ENCODE results near the gene ABCA4.

The ABCA4 gene

DNA sequence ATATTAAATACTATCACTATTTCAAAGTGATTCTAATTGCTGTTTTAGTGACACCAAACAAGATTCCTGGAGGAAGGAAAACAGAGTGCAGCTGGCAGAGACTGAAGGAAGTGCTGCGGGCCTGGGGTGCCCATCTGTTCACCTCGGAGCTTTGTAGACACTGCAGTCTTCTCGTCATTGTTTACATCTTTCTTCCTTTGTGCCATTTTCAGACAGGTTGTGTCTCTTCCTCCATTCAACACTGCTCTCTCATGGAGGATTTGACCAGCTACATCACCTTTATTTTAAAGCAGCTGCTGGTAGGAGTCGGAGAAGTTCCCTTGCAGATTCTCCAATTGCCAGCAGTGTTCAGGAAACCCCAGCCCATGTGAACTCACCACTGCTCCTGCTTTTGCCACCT is 37.3 kb downstream of the ABCA4 start:
- DNase-seq (ENCODE audit: low read depth in 2 of 2), result no peak

DNA sequence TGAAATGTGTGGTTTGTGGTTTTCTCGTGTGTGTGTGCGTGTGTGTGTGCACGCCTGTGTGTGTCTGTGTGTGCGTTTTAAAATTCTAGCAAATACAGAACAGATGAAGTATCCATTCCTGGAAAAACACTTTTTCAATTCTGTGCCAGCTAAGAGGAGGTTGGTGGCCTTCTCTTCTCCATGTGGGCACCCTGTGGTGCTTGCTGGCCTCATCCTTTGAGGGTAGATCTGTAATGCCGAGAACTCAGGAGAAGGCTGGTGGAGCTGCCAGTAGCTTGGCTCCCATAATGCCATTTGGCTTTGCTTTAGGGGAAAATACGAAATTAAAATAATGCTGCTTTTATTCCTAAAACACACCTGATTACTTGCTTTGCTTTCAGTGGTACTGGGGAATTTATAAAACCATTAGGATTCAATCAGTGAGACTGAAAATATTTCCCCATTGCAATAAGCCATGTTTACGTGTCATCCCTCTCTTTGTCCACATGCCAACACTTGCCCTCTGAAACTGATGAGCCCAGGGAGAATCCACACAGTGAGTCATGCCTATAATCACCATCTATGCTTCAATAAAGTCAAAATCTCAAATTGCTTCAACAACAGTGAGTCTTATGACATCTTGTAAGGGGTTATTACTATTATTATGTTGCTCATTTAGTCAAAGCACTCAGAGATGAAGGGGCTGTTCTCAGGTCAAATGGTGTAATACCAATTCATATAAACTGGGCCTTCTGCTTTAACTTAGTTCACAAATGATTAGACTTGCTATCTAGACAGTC is 39.2 kb downstream of the ABCA4 start:
- DNase-seq (ENCODE audit: low read depth in 2 of 2), result no peak

DNA sequence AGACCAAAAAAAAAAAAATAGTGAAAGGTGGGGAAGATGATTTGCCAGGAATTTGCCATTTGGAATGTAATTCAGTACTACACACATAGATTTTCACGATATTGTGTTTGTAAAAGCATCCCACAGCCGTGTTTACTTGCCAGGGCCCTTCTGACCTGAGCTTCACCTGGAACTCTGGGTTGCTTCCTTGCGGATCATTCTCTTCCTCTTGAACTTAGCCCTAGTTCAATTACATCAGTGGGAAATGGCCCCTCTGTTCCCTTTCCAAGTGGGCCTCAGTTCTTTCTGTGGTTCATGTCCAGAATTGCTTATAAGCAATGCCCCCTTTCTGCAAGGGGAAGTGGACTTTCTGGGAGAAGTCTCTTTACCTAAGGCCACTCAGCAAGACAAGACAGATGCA is 41.0 kb downstream of the ABCA4 start:
- no peak for DNase-seq (ENCODE audit: low read depth in 2 of 2)

DNA sequence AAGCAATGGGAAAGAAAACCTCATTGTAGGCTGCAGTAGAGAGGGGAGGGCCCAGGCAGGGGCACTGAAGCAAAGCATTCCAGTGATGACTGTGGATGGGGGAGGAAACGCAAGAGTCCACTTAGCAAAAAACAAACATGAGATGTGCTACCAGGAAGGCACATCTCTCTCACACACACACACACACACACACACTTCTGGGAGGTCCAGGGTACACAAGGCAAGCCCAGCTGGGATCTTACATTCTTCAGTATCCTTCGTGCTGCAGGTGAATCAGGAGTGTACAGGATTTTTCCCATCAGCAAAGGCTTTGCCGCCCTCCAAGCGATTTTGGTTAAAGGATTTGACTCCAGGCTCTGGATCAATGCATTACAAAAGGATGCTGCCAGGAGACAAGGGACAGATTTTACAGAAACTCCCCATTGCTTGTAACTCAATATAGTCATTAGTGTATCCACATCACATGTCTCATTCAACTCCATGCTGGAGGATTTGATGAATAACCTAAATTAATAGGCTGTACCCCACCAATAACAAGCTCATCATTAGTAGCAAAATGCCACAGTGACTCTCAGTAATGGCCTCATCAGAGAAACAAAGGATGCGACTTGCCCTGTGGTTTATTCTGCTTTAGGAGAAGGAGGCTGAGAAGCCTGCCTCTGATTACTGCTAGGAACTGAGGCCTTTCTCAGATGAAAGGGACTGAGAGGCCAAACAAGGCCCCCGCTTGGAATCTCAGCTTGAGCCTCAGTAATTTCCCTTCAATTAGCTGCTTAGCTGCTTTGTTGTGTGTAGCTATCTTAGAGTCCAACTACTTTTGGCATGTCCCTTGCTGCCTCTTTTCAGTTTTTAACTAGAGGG is 41.6 kb downstream of the ABCA4 start:
- no peak for DNase-seq (ENCODE audit: low read depth in 2 of 2)

DNA sequence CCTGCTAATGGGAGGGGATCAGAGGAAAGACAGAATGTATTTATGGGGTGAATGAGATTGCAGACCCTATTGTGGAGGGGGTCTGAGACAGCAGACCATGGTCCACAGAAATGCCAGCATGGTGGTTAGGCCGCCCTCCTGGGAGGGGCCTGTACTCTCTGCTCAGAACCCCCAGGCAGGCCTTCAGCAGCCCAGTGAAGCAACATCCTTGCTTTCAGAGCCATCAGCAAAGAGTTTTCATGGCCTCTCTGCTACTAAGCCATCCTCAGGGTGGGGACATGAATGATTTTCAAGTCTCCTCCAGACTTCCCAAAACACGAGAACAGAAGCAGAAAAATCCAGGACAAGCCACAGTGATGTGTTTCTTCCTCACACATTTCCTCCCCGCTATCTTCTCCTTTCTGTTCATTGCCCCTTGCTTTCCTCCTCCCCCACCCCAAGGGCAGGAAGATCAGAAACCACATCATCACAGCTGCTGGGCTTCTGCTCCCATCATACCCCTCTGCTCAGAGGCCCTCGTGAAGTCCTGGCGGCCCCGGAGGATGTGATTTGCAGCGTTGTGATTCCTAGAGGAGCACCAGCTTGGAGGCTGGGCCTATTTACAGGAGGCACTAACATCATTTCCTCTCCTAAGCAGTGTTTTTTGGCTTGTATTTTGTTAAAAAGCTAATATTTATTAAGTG is 48.0 kb downstream of the ABCA4 start:
- no peak for DNase-seq (ENCODE audit: low read depth in 2 of 2)

DNA sequence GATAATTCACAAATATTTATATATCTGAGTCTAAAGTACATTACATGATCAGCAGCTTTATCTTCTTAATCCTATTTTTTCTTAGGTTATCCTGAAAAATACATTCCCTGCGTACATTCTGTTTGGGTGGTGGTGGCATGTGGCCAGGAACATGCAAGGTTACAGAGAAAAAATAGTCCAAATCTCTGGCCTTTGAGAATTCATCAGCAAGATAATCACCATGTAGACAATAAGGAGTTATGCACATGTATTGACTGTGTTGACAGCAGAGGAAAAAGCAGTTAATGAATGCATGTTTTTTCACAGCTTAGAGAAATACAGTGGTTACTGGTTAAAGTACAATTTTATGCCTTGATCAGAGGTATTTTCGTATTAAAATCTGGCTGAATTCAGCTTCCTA is 49.0 kb downstream of the ABCA4 start:
- DNase-seq (ENCODE audit: low read depth in 2 of 2), result no peak

DNA sequence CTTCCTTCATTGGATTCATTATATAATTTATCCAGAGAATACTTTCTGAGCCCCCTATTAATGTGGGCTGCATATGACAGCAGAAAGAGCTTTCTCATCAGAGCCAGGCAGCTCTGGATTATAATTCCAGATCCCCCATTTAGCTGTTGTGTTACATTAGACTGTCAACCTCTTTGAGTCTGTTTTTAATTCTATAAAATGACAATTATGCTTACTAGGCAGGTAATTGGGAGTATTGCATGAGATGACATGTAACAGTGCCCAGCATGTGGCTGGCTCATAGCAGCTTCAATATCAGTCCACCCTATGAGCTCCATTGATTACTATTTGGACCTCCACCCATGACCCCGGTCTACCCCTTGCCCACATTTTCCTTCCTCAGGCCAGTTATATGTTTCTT is 49.6 kb downstream of the ABCA4 start:
- DNase-seq (ENCODE audit: low read depth in 2 of 2), result no peak

DNA sequence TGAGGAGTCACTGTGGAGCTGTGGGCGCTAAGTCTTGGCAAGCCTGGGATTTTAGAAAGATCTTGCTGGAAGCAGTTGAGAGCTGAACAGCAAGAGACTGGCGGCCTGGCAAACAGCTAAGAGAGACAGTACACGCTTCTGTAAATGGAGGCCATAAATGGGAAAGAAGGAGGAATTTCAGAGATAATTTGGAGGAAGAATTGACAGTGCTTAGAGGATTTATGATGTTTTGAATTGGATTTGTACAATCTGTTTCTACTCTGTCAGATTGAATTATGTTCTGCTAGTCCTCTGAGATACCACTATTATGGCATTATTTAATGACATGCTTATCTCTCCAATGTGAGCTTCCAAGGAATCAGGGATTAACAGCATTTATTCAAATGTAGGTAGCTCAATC is 50.1 kb downstream of the ABCA4 start:
- DNase-seq (ENCODE audit: low read depth in 2 of 2), result no peak

DNA sequence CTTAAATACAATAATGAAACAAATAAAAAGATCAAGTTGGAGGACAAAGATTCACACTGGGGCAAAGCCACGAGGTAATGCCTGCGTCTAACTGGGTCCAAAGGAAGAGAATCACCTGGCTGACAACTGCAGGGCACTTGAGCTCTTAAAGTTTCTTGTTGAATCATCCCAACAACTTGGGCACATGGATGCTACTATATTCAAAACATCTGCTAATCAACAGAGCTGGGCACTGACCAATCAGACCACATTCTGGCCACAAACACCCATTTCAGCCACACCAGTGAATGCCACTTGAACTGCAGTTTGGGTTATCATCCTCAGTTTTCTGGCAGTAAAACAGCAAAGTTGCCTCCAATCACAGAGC is 51.0 kb downstream of the ABCA4 start:
- no peak for DNase-seq (ENCODE audit: low read depth in 2 of 2)

DNA sequence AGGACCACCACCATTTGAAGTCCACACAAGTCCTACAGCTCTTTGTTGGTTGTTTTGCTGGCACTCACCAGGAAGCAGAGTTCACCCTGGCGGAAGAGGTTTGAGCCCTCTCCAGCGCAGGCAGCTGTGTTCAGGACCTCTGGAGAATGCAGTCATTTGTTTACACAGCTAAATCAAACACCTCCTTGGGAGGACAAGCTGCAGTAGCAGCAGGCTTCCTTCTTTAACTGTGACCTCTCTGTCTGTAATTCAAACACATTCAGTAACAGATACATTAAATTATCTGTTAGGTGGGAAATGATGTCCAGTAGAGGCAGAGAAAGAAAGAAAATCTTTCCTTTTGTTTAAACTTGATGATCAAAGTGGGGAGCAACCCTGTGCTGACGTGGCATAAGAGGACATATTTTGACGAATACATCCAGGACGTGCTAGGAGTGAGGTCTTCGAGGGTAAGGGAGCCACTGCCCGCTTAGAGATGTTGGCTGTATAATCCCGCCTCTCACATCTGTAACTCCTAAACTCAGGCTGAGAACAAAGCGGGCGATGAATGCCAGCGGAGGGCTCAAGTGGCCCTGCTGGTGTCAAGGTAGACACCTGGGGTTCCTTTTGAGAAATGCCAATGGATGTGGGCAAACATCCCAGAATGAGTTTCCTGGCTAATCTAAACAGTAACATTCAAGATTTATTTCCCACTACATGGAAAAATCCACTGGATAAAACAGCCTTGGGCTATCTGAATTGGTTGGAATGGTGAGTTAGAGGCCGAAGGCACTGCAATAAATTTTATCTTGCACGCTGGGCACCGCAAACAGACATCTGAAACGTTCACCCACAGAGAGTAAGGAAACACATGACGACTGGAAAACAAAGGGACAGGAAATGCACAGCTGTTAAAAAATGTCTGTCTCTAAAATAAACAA is 51.7 kb downstream of the ABCA4 start:
- DNase-seq (ENCODE audit: low read depth in 2 of 2), result no peak

DNA sequence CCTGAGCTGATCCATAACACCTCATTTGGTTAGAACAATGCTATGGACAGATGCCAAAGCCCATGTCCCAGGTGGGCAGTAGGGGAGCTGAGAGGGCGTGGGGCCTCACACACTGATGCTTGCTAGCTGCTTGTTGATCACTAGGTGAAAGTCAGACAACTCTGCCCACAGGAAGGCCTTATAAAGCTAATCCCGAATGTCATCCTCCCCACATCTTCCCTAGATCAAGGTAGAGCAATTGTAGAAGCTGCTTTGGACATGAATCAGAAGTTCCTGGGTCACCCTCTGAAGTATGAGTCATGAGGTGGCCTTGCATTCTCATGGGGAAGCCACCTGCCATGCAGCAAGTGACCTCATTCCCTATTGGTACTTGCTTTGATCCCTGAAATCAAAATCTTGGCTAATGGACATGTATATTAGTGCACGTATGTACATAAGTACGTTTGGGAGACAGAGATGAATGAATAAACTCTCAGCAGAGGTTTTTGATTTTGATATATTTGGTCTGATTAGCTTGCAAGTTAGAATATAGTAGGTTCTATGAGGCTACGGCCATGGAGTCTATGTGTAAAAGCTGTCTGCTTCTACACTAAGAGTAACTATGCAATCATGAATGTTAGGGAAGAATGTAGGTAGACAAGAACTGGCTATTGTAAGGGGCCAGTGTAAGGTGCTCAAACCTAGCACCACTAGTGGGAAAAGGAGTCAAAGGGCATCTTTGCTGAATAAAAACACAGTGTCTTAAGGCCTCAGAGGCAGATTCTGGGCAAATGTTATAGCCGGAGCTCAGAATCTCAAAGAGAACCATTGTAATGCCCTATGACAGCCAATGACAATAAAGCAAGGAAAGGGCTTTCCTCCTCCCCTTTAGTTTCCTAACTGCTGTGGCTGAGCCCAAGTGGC is 52.6 kb downstream of the ABCA4 start:
- DNase-seq (ENCODE audit: low read depth in 2 of 2), result no peak

DNA sequence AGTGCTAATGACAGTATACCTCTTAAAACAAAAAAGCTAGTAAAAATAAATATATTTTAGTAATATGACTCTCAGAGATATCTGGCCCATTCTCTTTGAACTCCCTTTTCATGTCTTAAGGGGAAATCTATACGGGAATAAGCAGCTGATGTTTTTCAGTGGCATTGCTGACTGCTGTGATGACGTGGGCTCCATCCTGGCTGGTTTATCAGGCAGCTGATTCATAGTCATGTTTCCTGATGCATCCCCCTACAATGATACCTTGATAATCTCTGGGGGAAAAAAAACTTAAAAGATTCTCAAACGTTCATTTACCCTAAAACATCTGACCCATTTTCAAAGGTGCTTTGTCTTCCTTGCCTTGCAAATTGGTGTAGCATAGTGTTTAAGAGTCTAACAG is 53.8 kb downstream of the ABCA4 start:
- DNase-seq (ENCODE audit: low read depth in 2 of 2), result no peak

DNA sequence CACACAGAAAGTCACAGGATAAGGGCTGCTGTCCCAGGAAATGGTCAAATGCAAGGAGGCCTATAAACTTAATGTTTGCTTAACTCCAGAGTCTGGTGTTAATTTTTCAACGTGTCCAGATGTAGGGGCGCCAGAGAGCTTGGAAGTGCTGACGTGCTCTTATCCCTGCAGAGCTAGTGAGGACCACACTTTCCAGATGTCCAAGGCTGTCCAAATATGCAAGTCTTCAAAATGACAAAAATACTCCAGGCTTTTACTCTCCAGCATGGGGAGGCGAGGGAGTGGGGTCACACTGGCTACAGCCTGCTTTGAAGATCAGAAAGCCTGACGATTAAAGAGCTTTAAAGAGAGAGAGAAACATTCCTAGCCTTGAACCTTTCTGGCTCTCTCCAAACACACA is 57.6 kb downstream of the ABCA4 start:
- no peak for DNase-seq (ENCODE audit: low read depth in 2 of 2)

DNA sequence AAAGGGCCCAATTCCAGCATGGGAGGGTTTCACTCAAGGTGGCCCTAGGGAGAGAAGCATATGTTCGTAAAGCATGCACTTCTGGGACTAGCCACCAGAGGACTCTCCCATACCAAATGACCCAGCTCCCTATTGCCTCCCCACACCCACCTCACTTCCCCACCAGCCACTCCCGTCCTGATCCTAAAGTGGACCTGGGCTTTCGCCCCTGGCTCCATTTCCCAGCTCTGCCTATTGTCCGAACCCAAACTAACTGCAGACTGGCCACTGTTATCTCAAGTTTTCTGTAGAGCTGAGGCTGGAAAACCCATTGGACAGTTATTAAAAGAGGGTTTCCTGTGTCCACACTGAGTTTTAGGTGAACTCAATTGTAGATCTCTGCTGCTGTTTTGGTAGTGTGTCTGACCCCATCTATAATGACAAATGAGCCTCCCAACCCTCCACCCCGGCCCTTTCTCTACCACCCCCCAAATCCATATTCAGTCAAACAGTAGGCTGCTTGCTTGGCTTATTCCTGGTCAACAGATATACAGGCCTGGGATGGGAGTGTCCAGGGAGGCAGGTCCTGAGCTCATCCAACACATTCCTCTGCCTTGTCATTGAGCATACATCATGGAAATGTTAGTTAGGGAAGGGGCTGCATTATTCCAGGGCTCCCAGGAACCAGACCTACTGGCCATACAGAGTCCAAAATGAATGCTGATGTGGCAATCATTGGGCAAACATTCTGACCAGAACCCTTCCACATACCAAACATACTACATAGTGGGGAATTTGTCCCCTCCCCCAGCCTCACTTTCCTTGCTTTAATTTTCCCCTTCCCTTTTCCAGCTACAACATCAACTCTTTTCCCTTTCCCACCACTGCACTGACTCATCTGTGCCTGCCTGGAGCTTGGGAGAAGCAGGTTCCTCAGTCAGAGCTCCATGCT is 59.2 kb downstream of the ABCA4 start:
- DNase-seq (ENCODE audit: low read depth in 2 of 2), result peak in 1 of 2 donors; percentile 15

DNA sequence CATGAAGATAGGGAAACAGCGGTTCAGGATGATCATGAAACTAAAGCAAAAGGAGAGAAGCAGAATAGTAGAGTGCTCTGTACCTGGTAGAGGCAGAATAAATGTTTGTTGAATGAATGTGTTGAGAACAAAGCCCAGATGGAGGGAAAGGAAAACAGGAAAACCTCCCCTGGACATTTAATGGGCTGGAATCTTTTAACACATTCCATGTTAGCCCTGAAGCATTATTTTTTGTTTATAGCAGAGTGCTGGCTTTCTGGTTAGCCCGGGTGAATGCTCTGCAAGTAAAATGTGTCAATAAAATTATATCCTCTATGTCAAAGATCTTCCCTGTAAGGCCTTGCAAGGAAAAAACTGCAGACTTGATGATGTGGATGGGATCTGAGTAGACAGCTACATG is 60.2 kb downstream of the ABCA4 start:
- no peak for DNase-seq (ENCODE audit: low read depth in 2 of 2)

DNA sequence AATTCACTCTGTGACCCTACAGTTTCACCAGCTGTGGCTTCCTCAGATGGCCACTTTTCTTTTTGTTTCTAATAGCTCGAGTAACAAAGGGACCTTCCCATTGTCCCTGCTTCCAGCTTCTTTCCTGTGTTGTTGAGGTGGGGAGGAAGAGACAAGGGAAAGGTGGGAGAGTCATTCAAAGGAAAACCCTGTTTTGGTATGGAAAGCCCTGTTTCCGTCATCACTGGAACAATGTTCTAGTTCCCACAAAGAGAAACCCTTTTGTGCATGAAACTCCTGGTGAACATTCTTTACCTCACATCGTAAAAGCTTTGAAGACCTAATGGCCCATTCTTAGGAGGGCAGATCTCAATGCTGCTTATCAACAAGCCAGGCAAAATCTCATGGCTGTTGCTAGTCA is 62.2 kb downstream of the ABCA4 start:
- DNase-seq (ENCODE audit: low read depth in 2 of 2), result no peak

DNA sequence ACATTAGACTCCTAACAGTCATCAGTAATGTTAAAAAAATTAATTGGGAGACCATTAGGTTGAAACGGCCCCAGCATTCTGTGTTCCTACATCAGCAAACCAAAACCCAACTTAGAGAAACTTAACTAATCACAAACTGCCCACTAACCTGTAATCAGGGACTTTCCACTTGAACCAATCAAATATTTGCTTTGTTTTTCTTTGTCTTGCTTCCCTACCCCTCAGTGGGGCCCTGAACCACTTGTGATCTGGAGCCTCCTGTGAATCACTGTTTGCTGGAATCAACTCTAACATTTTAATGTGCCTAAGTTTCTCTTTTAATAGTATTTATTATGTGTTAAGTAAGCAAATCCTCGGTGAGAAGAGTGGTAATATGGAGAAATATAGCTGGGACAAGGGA is 64.0 kb downstream of the ABCA4 start:
- no peak for DNase-seq (ENCODE audit: low read depth in 2 of 2)

DNA sequence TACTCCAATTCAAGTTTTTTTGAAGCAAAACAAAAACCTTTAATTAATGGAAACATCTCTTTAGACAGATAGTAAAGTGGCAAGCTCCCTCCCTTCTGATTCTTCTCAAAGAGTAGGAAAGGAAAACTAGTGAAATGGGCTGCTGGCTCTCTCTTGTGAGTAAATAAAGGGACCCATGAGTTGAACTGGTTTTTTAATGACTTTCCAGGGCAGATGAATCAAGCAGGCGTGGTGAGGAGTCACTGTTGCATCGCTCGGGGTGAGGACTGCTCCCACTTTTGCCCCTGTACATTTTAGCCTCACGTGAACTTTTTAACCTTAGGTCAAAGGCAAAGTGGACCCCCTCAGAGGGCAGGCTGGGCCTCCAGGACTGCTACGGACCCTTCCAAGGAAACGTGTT is 64.8 kb downstream of the ABCA4 start:
- DNase-seq (ENCODE audit: low read depth in 2 of 2), result no peak

DNA sequence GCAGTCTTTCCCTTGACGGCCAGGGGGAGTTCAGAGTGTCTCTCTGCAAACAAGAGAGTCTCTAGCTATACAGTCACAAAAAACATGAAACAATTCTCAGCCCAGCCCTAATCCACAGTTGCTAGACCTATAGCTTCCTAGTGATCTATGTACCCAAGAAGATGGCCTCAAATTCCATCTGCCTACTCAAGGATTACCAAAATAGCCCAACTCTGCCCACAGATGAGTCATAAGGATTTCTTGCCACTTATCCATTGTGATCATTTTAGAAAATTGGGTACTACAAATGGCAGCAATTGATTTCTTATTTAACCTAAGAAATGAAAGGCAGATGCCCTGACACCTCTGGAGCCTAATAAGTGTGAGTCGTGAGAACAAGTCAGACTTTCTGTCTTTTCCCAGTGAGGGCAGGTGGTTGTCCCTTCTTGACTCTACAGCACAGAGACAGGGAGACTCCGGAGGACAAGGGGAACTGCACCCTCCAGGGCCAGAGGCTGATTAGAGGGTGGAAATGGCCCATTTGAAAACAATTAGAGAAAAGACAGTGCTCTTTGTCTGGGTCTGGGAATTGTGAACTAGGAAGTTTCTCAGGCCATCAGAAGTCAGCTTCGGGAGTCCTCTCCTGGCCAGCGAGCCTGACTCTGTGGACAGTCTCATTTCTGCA is 65.4 kb downstream of the ABCA4 start:
- no peak for DNase-seq (ENCODE audit: low read depth in 2 of 2)
